KBM-7 (cell line): ENCODE data around the gene FUT8.

Source experiments
- DNase-seq: peaks from one replicate; pipeline ENCODE4 v3.0.0-alpha.2; 2015
- in situ Hi-C: fragments of 300-500 bp; cut with MboI; formaldehyde crosslinking; loops from 2 replicates; pipeline ENCODE4 v1.14.3; 2020; ENCODE audit warnings: low sequenced_read_pairs, low pct_unique_long_range_greater_than_20kb, mixed read lengths

The FUT8 gene

GRCh38 chr14:65531148-65531547, 118.6 kb downstream of the FUT8 start:
- in situ Hi-C loops: no loop called here
- DNase-seq: peak; percentile 4

- in situ Hi-C loops: no loop called here
- no peak for DNase-seq
Observed at GRCh38 chr14:65533736-65534404, 121.3 kb downstream of the FUT8 start.

- no peak for DNase-seq
- in situ Hi-C loops: no loop called here
Observed at GRCh38 chr14:65536781-65537423, 124.4 kb downstream of the FUT8 start.

GRCh38 chr14:65548878-65549277, 136.3 kb downstream of the FUT8 start:
- in situ Hi-C loops: no loop called here
- DNase-seq: no peak

- in situ Hi-C loops: no loop called here
- DNase-seq: peak; percentile 81
Observed at GRCh38 chr14:65549429-65549828, 136.9 kb downstream of the FUT8 start.

GRCh38 chr14:65550779-65551643, 138.5 kb downstream of the FUT8 start:
- in situ Hi-C loops: no loop called here
- DNase-seq: no peak

GRCh38 chr14:65552724-65553123, 140.2 kb downstream of the FUT8 start:
- no peak for DNase-seq
- in situ Hi-C loops: no loop called here

GRCh38 chr14:65554837-65555236, 142.3 kb downstream of the FUT8 start:
- in situ Hi-C loops: no loop called here
- DNase-seq: no peak

GRCh38 chr14:65555358-65555757, 142.8 kb downstream of the FUT8 start:
- DNase-seq: no peak
- in situ Hi-C loops: no loop called here

GRCh38 chr14:65558363-65558762, 145.8 kb downstream of the FUT8 start:
- in situ Hi-C loops: no loop called here

GRCh38 chr14:65560340-65561027, 148.0 kb downstream of the FUT8 start:
- in situ Hi-C loops: no loop called here
- no peak for DNase-seq

More at GRCh38 chr14:65558363-65558762, 145.8 kb downstream of the FUT8 start:
- no peak for DNase-seq

GRCh38 chr14:65564370-65564769, 151.8 kb downstream of the FUT8 start:
- in situ Hi-C loops: no loop called here
- DNase-seq: no peak

GRCh38 chr14:65565948-65566347, 153.4 kb downstream of the FUT8 start:
- DNase-seq: no peak
- in situ Hi-C loops: no loop called here

GRCh38 chr14:65566820-65567522, 154.4 kb downstream of the FUT8 start:
- no peak for DNase-seq
- in situ Hi-C loops: no loop called here

- in situ Hi-C loops: no loop called here
Observed at GRCh38 chr14:65574611-65575010, 162.1 kb downstream of the FUT8 start.

GRCh38 chr14:65575389-65575788, 162.9 kb downstream of the FUT8 start:
- in situ Hi-C loops: no loop called here
- no peak for DNase-seq

More at GRCh38 chr14:65574611-65575010, 162.1 kb downstream of the FUT8 start:
- no peak for DNase-seq

- in situ Hi-C loops: no loop called here
- no peak for DNase-seq
Observed at GRCh38 chr14:65580973-65581372, 168.4 kb downstream of the FUT8 start.

- no peak for DNase-seq
- in situ Hi-C loops: no loop called here
Observed at GRCh38 chr14:65581378-65581777, 168.8 kb downstream of the FUT8 start.

GRCh38 chr14:65581799-65582198, 169.3 kb downstream of the FUT8 start:
- DNase-seq: no peak
- in situ Hi-C loops: no loop called here
